ENCODE data around the gene TXNL1. TPM values are rescaled to one million over a fixed set of nuclear protein-coding genes. Genes with fewer than 3 reads are reported as not detected.
A peak's percentile ranks its signal among the peaks of the same experiment; 100 is the strongest.

TXNL1 gene
- total RNA-seq, 1 experiment from 2014 or later, result 90.4 TPM

DNA sequence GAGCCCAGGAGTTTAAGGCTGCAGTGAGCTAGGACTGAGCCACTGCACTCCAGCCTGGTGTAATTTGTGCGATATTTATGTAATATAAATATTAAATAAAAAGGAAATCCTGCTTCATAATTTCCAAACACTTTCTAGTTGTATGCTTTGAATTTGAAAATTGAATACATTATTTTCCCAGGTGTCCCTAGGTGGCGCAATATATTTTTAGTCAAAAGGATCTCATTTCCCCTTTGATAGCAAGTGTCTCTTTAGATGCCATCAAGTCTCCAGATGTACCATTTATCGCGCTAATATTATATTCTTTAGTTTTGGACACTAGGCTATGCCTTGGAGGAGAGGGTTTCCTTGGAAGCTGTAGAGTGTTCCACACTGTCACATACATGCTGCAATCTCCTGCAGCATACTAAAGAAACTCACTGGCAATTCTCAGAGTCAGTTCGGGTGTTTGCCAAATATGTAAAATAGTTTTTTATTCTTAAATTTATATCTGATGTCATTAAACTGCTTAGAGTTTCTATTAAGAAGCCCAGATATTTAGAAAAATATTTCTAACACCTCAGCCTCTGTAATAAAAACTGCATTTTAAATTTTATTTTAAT lies 7.1 kb upstream of the TXNL1 start:
- no peak overlapping the region for H2BK120ac ChIP-seq (ENCODE audit: low read depth, low read length, poor library complexity, severe bottlenecking)
- TF ChIP-seq, protein P1, sequence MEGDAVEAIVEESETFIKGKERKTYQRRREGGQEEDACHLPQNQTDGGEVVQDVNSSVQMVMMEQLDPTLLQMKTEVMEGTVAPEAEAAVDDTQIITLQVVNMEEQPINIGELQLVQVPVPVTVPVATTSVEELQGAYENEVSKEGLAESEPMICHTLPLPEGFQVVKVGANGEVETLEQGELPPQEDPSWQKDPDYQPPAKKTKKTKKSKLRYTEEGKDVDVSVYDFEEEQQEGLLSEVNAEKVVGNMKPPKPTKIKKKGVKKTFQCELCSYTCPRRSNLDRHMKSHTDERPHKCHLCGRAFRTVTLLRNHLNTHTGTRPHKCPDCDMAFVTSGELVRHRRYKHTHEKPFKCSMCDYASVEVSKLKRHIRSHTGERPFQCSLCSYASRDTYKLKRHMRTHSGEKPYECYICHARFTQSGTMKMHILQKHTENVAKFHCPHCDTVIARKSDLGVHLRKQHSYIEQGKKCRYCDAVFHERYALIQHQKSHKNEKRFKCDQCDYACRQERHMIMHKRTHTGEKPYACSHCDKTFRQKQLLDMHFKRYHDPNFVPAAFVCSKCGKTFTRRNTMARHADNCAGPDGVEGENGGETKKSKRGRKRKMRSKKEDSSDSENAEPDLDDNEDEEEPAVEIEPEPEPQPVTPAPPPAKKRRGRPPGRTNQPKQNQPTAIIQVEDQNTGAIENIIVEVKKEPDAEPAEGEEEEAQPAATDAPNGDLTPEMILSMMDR (conservative IDR thresholded peaks at IDR 0.05), result peak; percentile 63
- no peaks in the 10 kb centered on the region for H3K79me1 ChIP-seq (ENCODE audit: insufficient read depth, low read depth, low read length, poor library complexity, severe bottlenecking)
- no peak overlapping the region for H2BK15ac ChIP-seq (ENCODE audit: low read depth, low read length)
- no peak overlapping the region for H3K4me2 ChIP-seq (ENCODE audit: insufficient read depth, insufficient read length, low read length)
- H3K4me3 Mint-ChIP-seq, result no peak overlapping the region
- no CpG with 5 or more reads among the region's 5 CpGs for WGBS (ENCODE audit: extremely low coverage, insufficient read length, low lambda C conversion rate)
- no peak overlapping the region for H3K23ac ChIP-seq (ENCODE audit: insufficient read length, low read depth, low read length)
- no peak overlapping the region for H3K27ac ChIP-seq (ENCODE audit: insufficient read length, low read depth, low read length)
- DNase-seq, result no peak
- no peak overlapping the region for H2BK12ac ChIP-seq (ENCODE audit: insufficient read length, low read depth, low read length)
- H3K4me1 Mint-ChIP-seq, result peaks cover 2% of the 10 kb centered on the region in 2 experiments
- no peaks in the 10 kb centered on the region for H3K4me1 ChIP-seq (ENCODE audit: insufficient read depth, low read length)
- H3K14ac ChIP-seq (ENCODE audit: insufficient read depth, low read length), result no peak overlapping the region
- no peak overlapping the region for H2AFZ ChIP-seq (ENCODE audit: low read length)
- H3K56ac ChIP-seq (ENCODE audit: insufficient read length, low read depth, low read length), result no peak overlapping the region
- H4K5ac ChIP-seq (ENCODE audit: insufficient read length, low read depth, low read length), result no peak overlapping the region
- H3K36me3 Mint-ChIP-seq (ENCODE audit: insufficient read depth in 1 of 3, low read depth in 3 of 3), result no peaks in the 10 kb centered on the region
- H3K18ac ChIP-seq (ENCODE audit: insufficient read length, low read depth, low read length), result no peak overlapping the region
- no peak overlapping the region for H3K27ac Mint-ChIP-seq
- no peaks in the 10 kb centered on the region for H4K20me1 ChIP-seq (ENCODE audit: control insufficient read depth, insufficient read depth, insufficient read length)
- no peaks in the 10 kb centered on the region for H3K23me2 ChIP-seq (ENCODE audit: insufficient read length, low read depth, low read length, poor library complexity, severe bottlenecking)
- peaks cover 5% of the 10 kb centered on the region for H3K27me3 Mint-ChIP-seq (ENCODE audit: low read depth)
- H3T11ph ChIP-seq (ENCODE audit: low read length), result no peak overlapping the region
- no peak overlapping the region for H3K9ac ChIP-seq (ENCODE audit: extremely low read depth, insufficient read length, low read length)
- no peak overlapping the region for H4K8ac ChIP-seq (replicated peaks; ENCODE audit: insufficient read length, low read depth, low read length)
- no peaks in the 10 kb centered on the region for H3K79me2 ChIP-seq (ENCODE audit: insufficient read depth, low read length)
- no peak overlapping the region for H4K91ac ChIP-seq (ENCODE audit: insufficient read length, low read depth, low read length)
- H3K9me3 ChIP-seq (ENCODE audit: control insufficient read depth, low read depth, low read length), result no peaks in the 10 kb centered on the region
- no peaks in the 10 kb centered on the region for H3K27me3 ChIP-seq (ENCODE audit: insufficient read depth, low read length)
- H3K9me3 Mint-ChIP-seq, result no peaks in the 10 kb centered on the region
- H2AK5ac ChIP-seq (ENCODE audit: insufficient read length, low read length), result no peak overlapping the region
- no peak overlapping the region for H2BK20ac ChIP-seq (ENCODE audit: low read depth, low read length, poor library complexity, severe bottlenecking)
- H2BK5ac ChIP-seq (ENCODE audit: insufficient read length, low read length), result no peak overlapping the region
- H3K4ac ChIP-seq (ENCODE audit: low read depth, low read length), result no peak overlapping the region
